Activated T-cell treated with anti-CD3 and anti-CD28 coated beads for 1 hour (primary cell): Measurements from ENCODE around the gene GSTA2.
"Not testable (repeated sequence)": the region's sequence is repeated elsewhere in the genome, so short reads cannot be mapped to it uniquely, and the experiment has no call there.

Source experiments
- DNase-seq: peaks from one replicate; pipeline ENCODE4 v3.0.0-alpha.2; 2020; ENCODE audit warnings: low read depth

Gene GSTA2

GRCh38 chr6:52763322-52763916 lies at the start of gene GSTA2:
Gene GSTA2 (minus strand): TSS chr6:52763475. CDS start chr6:52757947, 5,528 bp downstream.
- DNase-seq, result not testable (repeated sequence)

- not testable (repeated sequence) for DNase-seq
Measured at GRCh38 chr6:52809777-52810176, 46.5 kb upstream of the GSTA2 start.

DNA sequence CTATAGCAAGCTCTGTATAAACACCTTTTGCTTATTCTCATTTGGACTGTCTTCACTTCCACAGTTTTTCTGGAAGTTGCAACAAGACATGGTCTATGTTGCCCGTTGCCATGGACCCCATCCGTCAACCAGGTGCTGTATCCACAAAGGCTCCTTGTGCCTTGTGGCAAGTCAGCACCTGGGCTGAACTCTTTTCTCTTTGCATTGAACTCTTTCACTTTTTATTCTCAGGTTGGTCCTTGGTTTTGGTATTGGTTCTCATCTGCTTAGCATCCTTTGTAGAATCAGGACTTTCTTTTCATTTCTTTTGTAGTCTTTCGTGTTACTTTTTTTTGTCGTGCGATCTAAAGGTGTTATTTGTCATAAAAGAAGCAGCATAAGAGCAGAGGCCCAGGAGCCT lies 45.4 kb upstream of the GSTA2 start:
- DNase-seq, result no peak

- not testable (repeated sequence) for DNase-seq
Measured at GRCh38 chr6:52803668-52804255, 40.5 kb upstream of the GSTA2 start, which contains the start of gene GSTA1. Gene GSTA1 (minus strand): TSS chr6:52803816. CDS start chr6:52799267, 4,549 bp downstream.

DNA sequence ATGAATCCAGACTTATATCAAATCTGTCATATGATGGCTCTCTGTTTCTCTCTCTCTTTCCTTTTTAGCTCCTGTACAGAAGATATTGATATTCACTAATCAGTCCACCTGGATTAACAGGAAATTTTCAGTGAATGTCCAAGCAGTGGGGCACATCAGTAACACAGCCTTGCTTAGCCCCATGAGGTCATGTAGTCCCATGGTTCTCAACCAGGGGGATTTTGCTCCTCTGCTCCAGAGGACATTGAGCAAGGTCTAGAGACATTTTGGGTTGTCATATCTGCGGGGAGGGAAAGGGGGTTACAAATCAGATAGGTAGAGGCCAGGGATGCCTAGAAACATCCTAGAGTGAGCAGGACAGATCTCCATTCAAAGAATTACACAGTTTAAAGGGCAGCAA lies 39.5 kb upstream of the GSTA2 start:
- no peak for DNase-seq

- DNase-seq, result no peak
Measured at GRCh38 chr6:52801188-52801841, 38.0 kb upstream of the GSTA2 start.

- DNase-seq, result not testable (repeated sequence)
Measured at GRCh38 chr6:52799272-52799671, 36.0 kb upstream of the GSTA2 start.

- not testable (repeated sequence) for DNase-seq
Measured at GRCh38 chr6:52794366-52794765, 31.1 kb upstream of the GSTA2 start.

DNA sequence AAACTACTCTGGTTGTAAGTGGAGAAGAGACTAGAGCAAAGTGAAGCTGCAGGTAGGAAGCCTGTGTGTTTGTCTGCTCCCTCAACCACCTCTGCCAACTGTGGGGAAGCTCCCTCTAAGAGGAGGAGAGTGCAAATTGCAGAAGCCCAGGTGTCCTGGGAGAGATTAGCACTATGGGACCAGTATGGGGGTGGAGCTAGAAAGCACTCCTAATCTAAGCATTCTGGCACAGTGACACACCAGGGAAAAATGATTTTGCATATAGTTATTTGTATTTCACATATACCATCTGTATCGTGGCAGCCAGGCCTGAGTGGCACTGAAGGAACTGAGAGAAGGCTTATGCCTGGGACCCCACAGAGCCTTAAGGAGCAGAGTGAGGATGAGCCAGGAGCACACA lies 27.6 kb upstream of the GSTA2 start:
- DNase-seq, result no peak

GRCh38 chr6:52789658-52790057 lies 26.4 kb upstream of the GSTA2 start:
- not testable (repeated sequence) for DNase-seq

DNA sequence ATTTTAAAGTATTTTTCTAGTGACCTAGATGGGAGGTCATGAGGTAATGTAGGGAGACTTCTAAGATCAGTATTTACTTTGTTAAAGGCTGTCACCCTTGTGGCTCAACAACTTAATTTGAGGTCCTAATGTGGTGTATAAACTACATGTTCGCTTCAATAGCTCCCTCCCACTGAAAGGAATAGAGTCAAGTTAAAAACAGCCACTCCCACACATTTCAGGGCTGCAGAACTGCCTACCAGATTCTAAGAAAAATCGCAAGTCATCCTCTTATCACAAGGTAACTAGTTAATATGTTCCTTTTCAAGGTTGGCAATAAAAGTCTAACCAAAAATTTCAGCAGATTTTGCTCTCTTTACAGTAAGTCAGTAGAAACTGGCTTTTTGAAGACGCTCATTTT lies 25.2 kb upstream of the GSTA2 start:
- DNase-seq, result no peak

DNA sequence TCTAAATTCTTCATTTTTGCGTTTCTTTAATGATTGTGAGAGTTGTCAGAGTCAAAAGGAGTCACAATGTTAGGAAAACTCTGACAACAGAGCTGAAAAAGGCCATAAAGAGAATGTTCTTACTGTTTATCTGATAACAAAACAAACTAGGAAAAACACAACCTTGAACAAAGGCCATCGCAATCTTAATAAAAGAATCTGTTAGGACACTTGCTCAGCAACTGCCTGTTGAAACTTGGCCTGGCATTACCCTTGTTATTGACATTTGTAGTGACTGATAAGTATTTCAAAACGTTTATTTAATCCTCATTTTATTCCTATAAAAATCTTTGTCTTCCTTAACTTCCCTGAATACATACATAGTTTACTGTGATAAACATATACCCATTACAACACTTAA lies 24.6 kb upstream of the GSTA2 start:
- DNase-seq, result no peak

GRCh38 chr6:52786249-52786956 lies 23.1 kb upstream of the GSTA2 start:
- DNase-seq, result no peak

- not testable (repeated sequence) for DNase-seq
Measured at GRCh38 chr6:52782696-52783274, 19.5 kb upstream of the GSTA2 start.

DNA sequence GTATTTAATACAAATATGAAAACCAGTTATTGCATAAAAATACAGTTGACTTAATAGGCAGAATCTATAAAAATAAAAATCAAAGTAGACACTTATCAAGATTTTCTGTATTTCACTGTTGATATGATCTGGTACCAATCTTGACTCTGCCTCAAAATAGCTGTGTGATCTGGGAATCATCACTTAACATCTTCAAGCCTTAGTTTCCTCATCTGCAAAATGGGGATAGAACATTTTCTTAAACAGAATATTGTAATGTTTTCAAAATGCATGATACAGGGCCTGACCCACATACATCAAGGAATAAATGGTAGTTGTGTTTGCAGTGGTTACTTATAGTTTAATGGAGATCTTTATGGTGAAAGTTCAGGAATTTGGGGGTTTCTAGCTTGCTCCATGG lies 18.9 kb upstream of the GSTA2 start:
- DNase-seq, result not testable (repeated sequence)

GRCh38 chr6:52779237-52779636 lies 16.0 kb upstream of the GSTA2 start:
- no peak for DNase-seq

- DNase-seq, result not testable (repeated sequence)
Measured at GRCh38 chr6:52776711-52777351, 13.6 kb upstream of the GSTA2 start.

- DNase-seq, result not testable (repeated sequence)
Measured at GRCh38 chr6:52769399-52769798, 6.1 kb upstream of the GSTA2 start.

DNA sequence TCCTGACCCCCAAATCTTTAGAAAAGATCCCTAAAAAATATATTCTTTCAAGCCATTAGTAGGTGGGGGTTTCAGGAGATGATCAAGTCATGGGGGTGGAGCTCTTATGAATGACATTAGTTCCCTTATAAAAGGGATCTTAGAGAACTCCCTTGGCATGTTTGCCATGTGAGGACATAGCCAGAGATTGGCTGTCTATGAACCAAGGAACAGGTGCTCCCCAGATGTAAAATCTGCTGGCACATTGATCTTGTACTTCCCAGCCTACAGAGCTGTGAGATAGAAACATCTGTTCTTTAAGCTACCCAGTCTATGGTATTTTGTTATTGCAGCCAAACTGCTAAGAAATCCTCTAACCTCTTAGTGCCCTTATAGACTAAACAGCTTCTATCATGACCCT lies 4.4 kb upstream of the GSTA2 start:
- not testable (repeated sequence) for DNase-seq

- DNase-seq, result not testable (repeated sequence)
Measured at GRCh38 chr6:52761673-52762491, 1.4 kb downstream of the GSTA2 start.
